Measurements from ENCODE around the gene SLC27A1.

SLC27A1 gene

GRCh38 chr19:17431417-17431816 lies 38.9 kb upstream of the SLC27A1 start:
- H3K4me3 ChIP-seq (ENCODE audit: low read depth, low read length): no peak overlapping the region
- CTCF ChIA-PET: no interaction called here
- DNase-seq (ENCODE audit: low read depth, low spot score): no peak
- POLR2A ChIA-PET: no interaction called here
- no peak for TF ChIP-seq CTCF (IDR thresholded peaks at IDR 0.05; ENCODE audit: insufficient read depth, low read length, missing control alignments)

GRCh38 chr19:17435218-17435617 lies 35.1 kb upstream of the SLC27A1 start:
- CTCF ChIA-PET: no interaction called here
- H3K4me3 ChIP-seq (ENCODE audit: low read depth, low read length): no peak overlapping the region
- no peak for DNase-seq (ENCODE audit: low read depth, low spot score)
- TF ChIP-seq CTCF (IDR thresholded peaks at IDR 0.05; ENCODE audit: insufficient read depth, low read length, missing control alignments): no peak
- POLR2A ChIA-PET: no interaction called here

DNA sequence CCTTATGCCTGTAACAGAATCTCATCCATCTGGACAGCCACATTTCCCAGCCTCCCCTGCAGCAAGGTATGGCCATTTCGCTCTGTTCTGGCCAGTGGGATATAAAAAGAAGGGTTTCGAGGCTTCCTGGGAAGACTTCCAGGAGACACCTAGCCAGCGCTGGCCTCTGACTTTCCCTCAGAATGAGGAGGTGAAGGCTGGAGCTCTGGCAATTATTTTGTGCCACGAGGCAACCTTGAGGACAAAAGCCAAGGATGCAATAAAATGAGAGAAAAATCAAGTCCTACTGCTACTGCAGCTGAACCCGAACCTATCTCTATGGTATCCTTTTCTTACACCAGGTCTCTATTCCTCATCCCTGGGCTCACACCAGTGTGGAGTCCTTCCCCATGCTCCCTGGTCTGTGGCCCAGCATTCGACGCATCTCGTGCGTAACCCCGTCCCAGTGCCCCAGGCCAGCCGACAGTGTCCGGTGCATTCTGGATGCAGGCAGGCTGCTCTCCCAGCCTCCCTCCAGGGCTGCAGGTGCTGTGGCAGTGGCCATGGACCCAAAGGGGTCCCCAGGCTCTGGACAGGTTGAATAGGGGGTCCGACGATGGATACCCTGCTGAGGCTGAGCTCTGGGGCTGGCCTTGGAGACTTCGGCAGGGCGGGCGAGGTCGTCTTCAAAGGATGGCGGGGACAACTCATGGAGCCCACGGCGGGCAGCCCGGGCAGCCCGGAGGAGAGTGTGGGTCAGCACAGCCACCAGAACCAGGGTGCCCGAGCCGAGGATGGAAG lies 34.0 kb upstream of the SLC27A1 start:
- POLR2A ChIA-PET: no interaction called here
- DNase-seq (ENCODE audit: low read depth, low spot score): no peak
- TF ChIP-seq CTCF (IDR thresholded peaks at IDR 0.05; ENCODE audit: insufficient read depth, low read length, missing control alignments): no peak
- CTCF ChIA-PET: interaction anchor here (1.7 kb wide), 1 partner anchor 12 kb away, joined by 7 read pairs; the partner anchor contains the start of gene TMEM221
- no peak overlapping the region for H3K4me3 ChIP-seq (ENCODE audit: low read depth, low read length)

GRCh38 chr19:17436874-17437267 lies 33.5 kb upstream of the SLC27A1 start:
- no peak for DNase-seq (ENCODE audit: low read depth, low spot score)
- no peak overlapping the region for H3K4me3 ChIP-seq (ENCODE audit: low read depth, low read length)
- CTCF ChIA-PET: interaction anchor here (1.7 kb wide), 2 partner anchors 11 to 29 kb away, joined by 4 to 7 read pairs; partner anchors contain the start of gene TMEM221
- TF ChIP-seq CTCF (IDR thresholded peaks at IDR 0.05; ENCODE audit: insufficient read depth, low read length, missing control alignments): no peak
- POLR2A ChIA-PET: interaction anchor here (0.7 kb wide), 1 partner anchor 224 kb away, joined by 4 read pairs; no protein-coding TSS in a partner anchor

- TF ChIP-seq CTCF (IDR thresholded peaks at IDR 0.05; ENCODE audit: insufficient read depth, low read length, missing control alignments): peak; percentile 21
- no peak for DNase-seq (ENCODE audit: low read depth, low spot score)
- ChIA-PET POLR2A (no interaction called here), CTCF (interaction anchor here (0.8 to 3.1 kb wide), 10 partner anchors 8 to 415 kb away, joined by 3 to 8 read pairs (median 4); partner anchors contain the start of gene TMEM221)
- H3K4me3 ChIP-seq (ENCODE audit: low read depth, low read length): no peak overlapping the region
These were observed 28.9 kb upstream of the SLC27A1 start for GRCh38 chr19:17441241-17442021.
